ENCODE data around the gene TMEM126B. TPM values are rescaled to one million over a fixed set of nuclear protein-coding genes. Genes with fewer than 3 reads are reported as not detected.

TMEM126B gene
- 28.6 to 31.0 TPM (median 29.5 TPM) in 3 replicates for total RNA-seq

DNA sequence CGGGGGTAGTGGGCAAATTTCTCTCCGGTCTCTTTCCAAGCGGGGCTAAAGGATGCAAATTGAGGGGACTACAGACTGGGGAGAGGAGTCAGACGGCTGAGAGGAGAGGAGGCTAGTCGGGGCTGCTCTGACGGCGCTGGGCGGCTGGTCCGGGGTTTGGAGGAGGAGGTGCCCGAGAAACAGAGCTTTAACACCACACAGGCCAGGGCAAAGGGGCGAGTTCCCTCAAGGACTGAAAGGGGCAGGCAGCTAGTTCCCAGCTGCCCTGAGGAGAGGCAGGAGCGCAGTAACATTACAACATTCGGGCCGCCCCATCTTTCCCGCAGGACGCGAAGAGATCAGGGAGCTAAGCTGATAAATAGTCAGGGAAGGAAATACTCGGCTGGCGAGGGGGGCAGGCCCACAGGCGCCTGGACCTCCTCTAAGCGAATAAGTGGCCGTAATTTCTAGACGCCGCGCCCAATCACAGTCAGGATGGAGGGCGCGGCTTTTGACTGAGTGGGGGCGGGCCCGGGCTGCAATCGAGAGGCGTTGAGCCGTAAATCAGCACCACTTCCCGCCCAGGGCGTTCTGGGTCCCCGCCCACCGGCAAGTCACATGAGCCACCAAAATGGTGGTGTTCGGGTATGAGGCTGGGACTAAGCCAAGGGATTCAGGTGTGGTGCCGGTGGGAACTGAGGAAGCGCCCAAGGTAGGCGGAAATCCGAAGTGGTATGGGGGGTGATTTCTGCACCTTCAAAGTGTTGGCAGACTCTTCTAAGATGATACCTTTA is at the start of gene TMEM126B:
TSS of gene TMEM126B (plus strand) at position 596 of the 773 bp plus-strand sequence. CDS start at position 611, 15 bp downstream.
- no peaks in the 10 kb centered on the region for H3K36me3 Mint-ChIP-seq
- peak; percentile 89 to 96 for DNase-seq (ENCODE audit: low spot score in 2 of 2, unreplicated experiment in 2 of 2)
- H3K27ac Mint-ChIP-seq: peak within 1 kb of the TSS; percentile 96
- H3K27me3 Mint-ChIP-seq (ENCODE audit: low read depth): peaks cover 12% of the 10 kb centered on the region
- H3K4me1 Mint-ChIP-seq: peaks cover 26% of the 10 kb centered on the region
- H3K4me3 Mint-ChIP-seq: peak within 1 kb of the TSS; percentile 92
- H3K9me3 Mint-ChIP-seq: no peaks in the 10 kb centered on the region
- TF ChIP-seq, protein P1, sequence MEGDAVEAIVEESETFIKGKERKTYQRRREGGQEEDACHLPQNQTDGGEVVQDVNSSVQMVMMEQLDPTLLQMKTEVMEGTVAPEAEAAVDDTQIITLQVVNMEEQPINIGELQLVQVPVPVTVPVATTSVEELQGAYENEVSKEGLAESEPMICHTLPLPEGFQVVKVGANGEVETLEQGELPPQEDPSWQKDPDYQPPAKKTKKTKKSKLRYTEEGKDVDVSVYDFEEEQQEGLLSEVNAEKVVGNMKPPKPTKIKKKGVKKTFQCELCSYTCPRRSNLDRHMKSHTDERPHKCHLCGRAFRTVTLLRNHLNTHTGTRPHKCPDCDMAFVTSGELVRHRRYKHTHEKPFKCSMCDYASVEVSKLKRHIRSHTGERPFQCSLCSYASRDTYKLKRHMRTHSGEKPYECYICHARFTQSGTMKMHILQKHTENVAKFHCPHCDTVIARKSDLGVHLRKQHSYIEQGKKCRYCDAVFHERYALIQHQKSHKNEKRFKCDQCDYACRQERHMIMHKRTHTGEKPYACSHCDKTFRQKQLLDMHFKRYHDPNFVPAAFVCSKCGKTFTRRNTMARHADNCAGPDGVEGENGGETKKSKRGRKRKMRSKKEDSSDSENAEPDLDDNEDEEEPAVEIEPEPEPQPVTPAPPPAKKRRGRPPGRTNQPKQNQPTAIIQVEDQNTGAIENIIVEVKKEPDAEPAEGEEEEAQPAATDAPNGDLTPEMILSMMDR (IDR thresholded peaks at IDR 0.05; ENCODE audit: unreplicated experiment): no peak

DNA sequence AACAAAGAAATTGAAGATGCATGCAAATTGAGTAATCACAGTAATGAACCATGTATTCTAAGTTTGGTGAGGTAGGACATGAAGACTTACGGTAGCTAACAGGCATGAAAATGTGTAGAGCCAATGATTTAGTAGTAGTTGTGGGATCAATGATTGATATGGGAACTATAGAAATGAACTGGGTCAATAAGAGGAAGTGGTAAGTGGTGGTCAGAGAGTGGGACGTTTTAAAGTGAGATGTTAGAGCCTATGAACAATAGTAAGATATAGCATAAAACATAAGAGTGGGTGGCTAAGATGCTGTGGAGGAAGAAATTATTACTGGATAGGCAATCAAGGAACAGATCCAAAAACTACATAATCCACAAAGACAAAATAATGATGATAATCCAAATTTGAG is 46.3 kb upstream of the TMEM126B start:
- no peak for DNase-seq (ENCODE audit: low spot score in 2 of 2, unreplicated experiment in 2 of 2)
- Mint-ChIP-seq H3K36me3 (no peaks in the 10 kb centered on the region), H3K4me3 (no peak overlapping the region), H3K4me1 (no peaks in the 10 kb centered on the region), H3K9me3 (peaks cover 29% of the 10 kb centered on the region), H3K27me3 (ENCODE audit: low read depth) (no peaks in the 10 kb centered on the region), H3K27ac (no peak overlapping the region)
- TF ChIP-seq, protein P1 (IDR thresholded peaks at IDR 0.05; ENCODE audit: unreplicated experiment): no peak

DNA sequence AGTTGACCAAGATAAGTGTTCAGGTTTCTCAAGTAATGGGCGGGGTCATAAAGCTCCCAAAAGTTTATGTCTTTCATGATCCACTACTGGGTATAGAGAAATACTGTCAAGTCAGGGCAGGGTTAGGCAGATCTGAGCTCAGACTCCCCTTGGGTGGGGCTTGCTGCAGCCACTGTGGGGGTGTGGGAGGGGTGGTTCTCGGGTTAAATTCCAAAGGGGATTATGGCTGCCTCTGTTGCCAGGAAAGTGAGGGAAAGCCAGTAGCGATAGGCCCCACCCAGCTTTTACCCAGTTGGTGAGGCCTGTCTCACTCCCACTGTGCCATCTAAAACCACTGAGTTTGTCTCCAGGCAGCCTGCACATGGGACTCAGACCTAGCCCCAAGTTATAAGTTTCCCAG is 39.0 kb upstream of the TMEM126B start:
- Mint-ChIP-seq H3K27me3 (ENCODE audit: low read depth) (peaks cover 2% of the 10 kb centered on the region), H3K36me3 (no peaks in the 10 kb centered on the region), H3K27ac (no peak overlapping the region), H3K4me1 (no peaks in the 10 kb centered on the region), H3K9me3 (peaks cover 27% of the 10 kb centered on the region), H3K4me3 (no peak overlapping the region)
- no peak for DNase-seq (ENCODE audit: low spot score in 2 of 2, unreplicated experiment in 2 of 2)
- TF ChIP-seq, protein P1 (IDR thresholded peaks at IDR 0.05; ENCODE audit: unreplicated experiment): no peak

DNA sequence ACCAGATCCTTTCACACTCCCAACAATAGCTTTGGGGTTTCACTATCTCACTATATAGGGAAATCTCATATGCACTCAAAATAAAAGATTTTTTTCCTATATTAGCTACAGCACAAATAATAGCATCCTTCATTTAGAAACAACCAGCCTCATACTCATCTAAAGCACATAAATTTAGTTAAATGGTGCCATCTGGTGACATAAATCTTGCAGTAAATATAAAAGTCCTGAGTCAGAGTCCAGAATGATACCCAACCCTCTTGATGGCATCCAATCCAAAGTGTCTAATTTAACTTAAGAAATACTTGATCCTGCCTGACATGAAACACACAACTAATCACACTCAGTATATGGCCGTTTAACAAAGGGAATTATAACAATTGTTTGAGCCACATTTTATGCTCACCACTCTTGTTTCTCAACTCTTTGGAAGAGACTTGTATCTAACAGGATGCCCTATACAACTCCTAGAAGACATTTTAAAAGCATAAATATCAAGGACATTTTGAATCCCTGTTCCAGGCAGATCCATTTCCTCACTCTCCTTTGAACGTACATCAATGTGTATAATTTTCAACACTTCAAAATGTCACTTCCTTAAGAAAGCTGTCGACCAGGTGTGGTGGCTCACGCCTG is 37.4 kb upstream of the TMEM126B start:
- Mint-ChIP-seq H3K27ac (no peak overlapping the region), H3K9me3 (peaks cover 27% of the 10 kb centered on the region), H3K36me3 (no peaks in the 10 kb centered on the region), H3K4me3 (no peak overlapping the region), H3K4me1 (no peaks in the 10 kb centered on the region), H3K27me3 (ENCODE audit: low read depth) (peaks cover 2% of the 10 kb centered on the region)
- DNase-seq (ENCODE audit: low spot score in 2 of 2, unreplicated experiment in 2 of 2): no peak
- TF ChIP-seq, protein P1 (IDR thresholded peaks at IDR 0.05; ENCODE audit: unreplicated experiment): no peak

DNA sequence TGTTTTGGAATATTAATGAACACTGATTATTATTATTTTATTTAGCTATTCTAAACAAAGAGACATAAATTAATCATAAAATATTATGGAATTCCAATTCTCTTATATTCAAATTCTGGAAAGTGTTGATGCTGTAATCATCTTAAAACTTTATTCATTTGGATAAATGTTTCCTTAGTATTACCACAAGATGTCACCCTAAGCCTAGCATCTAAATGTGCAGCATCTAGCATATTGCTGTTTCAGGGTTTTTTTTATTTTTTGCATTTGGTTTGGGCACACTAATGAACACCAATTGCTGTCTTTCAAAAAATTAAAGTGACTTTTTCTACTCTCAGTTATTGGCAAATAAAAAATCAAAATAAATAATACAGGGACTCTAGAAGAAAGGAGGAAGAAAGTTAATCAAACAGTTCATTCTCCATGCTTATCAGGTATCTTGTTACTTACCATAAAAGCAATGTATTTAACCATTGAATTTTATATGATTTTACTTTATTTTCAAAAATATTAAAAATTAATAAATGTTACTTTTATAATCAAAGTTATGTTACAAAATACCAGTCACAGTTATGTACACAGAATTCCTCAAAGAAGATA is 33.0 kb upstream of the TMEM126B start:
- peaks cover 2% of the 10 kb centered on the region for H3K4me1 Mint-ChIP-seq
- DNase-seq (ENCODE audit: low spot score in 2 of 2, unreplicated experiment in 2 of 2): no peak
- no peak overlapping the region for H3K27ac Mint-ChIP-seq
- H3K36me3 Mint-ChIP-seq: no peaks in the 10 kb centered on the region
- no peaks in the 10 kb centered on the region for H3K9me3 Mint-ChIP-seq
- H3K27me3 Mint-ChIP-seq (ENCODE audit: low read depth): peaks cover 2% of the 10 kb centered on the region
- H3K4me3 Mint-ChIP-seq: no peak overlapping the region
- TF ChIP-seq, protein P1 (IDR thresholded peaks at IDR 0.05; ENCODE audit: unreplicated experiment): peak; percentile 51
